IMR-90 (cell line): ENCODE results near the gene ZNF595. TPM values are rescaled to one million over a fixed set of nuclear protein-coding genes. Genes with fewer than 3 reads are reported as not detected.

Experiments
- ATAC-seq: fragments of 200-7000 bp; cut with Tn5 transposase; 2 replicates; pipeline ENCODE4 v1.9.1; 2020; ENCODE audit warnings: low read depth, mild to moderate bottlenecking, moderate library complexity
- BruUV-seq: library from RNA; stranded (reverse); fragments of 400-500 nt; replicated peaks from 2 replicates; lab custom pipeline; 2021; lab: Mats Ljungman, UMichigan
- CTCF ChIA-PET: fragments of 300-600 bp; formaldehyde crosslinking; extraction: SDS; loops from one replicate; lab custom pipeline; 2021; ENCODE audit warnings: antibody characterized with exemption; lab: Yijun Ruan, JAX
- POLR2A ChIA-PET: fragments of 300-600 bp; sonication (Branson Sonifier 250); formaldehyde crosslinking; loops from one replicate; lab custom pipeline; 2022; ENCODE audit warnings: antibody characterized with exemption; ENCODE audit not compliant: unreplicated experiment; lab: Charles Lee
- DNase-seq: peaks from one replicate; pipeline ENCODE4 v3.0.0; 2013
- H2AFZ ChIP-seq: replicated peaks from 2 replicates; pipeline ENCODE3; 2013; ENCODE audit warnings: low read length, mild to moderate bottlenecking; ENCODE audit not compliant: poor library complexity
- H2AK5ac ChIP-seq: 2 replicates; pipeline ENCODE4 v1.6.1; 2013; ENCODE audit warnings: low read depth, low read length, inconsistent platforms
- H2AK9ac ChIP-seq: replicated peaks from 2 replicates; pipeline ENCODE3; 2013; ENCODE audit warnings: mild to moderate bottlenecking, low read depth, low read length, moderate library complexity; ENCODE audit not compliant: poor library complexity
- H2BK120ac ChIP-seq: 2 replicates; pipeline ENCODE4 v1.6.1; 2013; ENCODE audit warnings: low read depth, low read length, inconsistent platforms
- H2BK15ac ChIP-seq: 3 replicates; pipeline ENCODE4 v1.6.1; 2013; ENCODE audit warnings: low read depth, low read length, inconsistent platforms
- H2BK20ac ChIP-seq: 2 replicates; pipeline ENCODE4 v1.6.1; 2013; ENCODE audit warnings: low read depth, mild to moderate bottlenecking, inconsistent platforms, low read length, moderate library complexity
- H2BK5ac ChIP-seq: 2 replicates; pipeline ENCODE4 v1.6.1; 2013; ENCODE audit warnings: mild to moderate bottlenecking, low read depth, low read length, inconsistent platforms; ENCODE audit not compliant: poor library complexity, severe bottlenecking
- H3K14ac ChIP-seq: replicated peaks from 2 replicates; pipeline ENCODE4 v1.6.1; 2013; ENCODE audit warnings: low read depth, low read length, inconsistent platforms
- H3K18ac ChIP-seq: 2 replicates; pipeline ENCODE4 v1.6.1; 2013; ENCODE audit warnings: low read depth, low read length, control low read depth
- H3K23ac ChIP-seq: 2 replicates; pipeline ENCODE4 v1.6.1; 2013; ENCODE audit warnings: low read depth, low read length, inconsistent platforms
- H3K27ac ChIP-seq: 2 replicates; pipeline ENCODE4 v1.5.1; 2013; ENCODE audit warnings: mild to moderate bottlenecking, control low read depth, low read length; ENCODE audit not compliant: insufficient read depth
- H3K27me3 ChIP-seq: 2 replicates; pipeline ENCODE4 v1.6.1; 2013; ENCODE audit warnings: low read length; ENCODE audit not compliant: control insufficient read depth, insufficient read depth
- H3K36me3 ChIP-seq: 2 replicates; pipeline ENCODE4 v1.6.1; 2013; ENCODE audit warnings: low read length, mixed read lengths; ENCODE audit not compliant: control insufficient read depth, insufficient read depth
- H3K4ac ChIP-seq: 2 replicates; pipeline ENCODE4 v1.6.1; 2013; ENCODE audit warnings: low read depth, low read length, inconsistent platforms
- H3K4me1 ChIP-seq: 2 replicates; pipeline ENCODE4 v1.6.1; 2013; ENCODE audit warnings: low read length, mixed read lengths; ENCODE audit not compliant: control insufficient read depth, insufficient read depth
- H3K4me2 ChIP-seq: 2 replicates; pipeline ENCODE4 v1.6.1; 2013; ENCODE audit warnings: low read depth, mild to moderate bottlenecking, control low read depth, low read length, moderate library complexity
- H3K4me3 ChIP-seq: 2 replicates; pipeline ENCODE4 v1.5.1; 2013; ENCODE audit warnings: low read depth, mild to moderate bottlenecking, control low read depth, low read length, moderate library complexity; ENCODE audit not compliant: insufficient read depth
- H3K56ac ChIP-seq: 2 replicates; pipeline ENCODE4 v1.6.1; 2013; ENCODE audit warnings: low read length, inconsistent platforms; ENCODE audit not compliant: insufficient read depth; ENCODE audit errors: extremely low read depth
- H3K79me1 ChIP-seq, 2 experiments: 2 replicates each; pipeline ENCODE4 v1.6.1; 2013; ENCODE audit warnings: low read length in 2 of 2, inconsistent platforms in 1 of 2, low read depth in 1 of 2
- H3K9ac ChIP-seq: 2 replicates; pipeline ENCODE4 v1.6.1; 2013; ENCODE audit warnings: low read depth, low read length, control low read depth
- H3K9me1 ChIP-seq: 2 replicates; pipeline ENCODE4 v1.6.1; 2013; ENCODE audit warnings: low read length, inconsistent platforms; ENCODE audit not compliant: insufficient read depth
- H3K9me3 ChIP-seq: 2 replicates; pipeline ENCODE4 v1.6.1; 2013; ENCODE audit warnings: low read length; ENCODE audit not compliant: control insufficient read depth, insufficient read depth
- H4K20me1 ChIP-seq: 2 replicates; pipeline ENCODE4 v1.6.1; 2013; ENCODE audit warnings: low read length, inconsistent platforms; ENCODE audit not compliant: insufficient read depth
- H4K5ac ChIP-seq: 2 replicates; pipeline ENCODE4 v1.6.1; 2013; ENCODE audit warnings: mild to moderate bottlenecking, low read depth, low read length, control low read depth
- H4K8ac ChIP-seq, 2 experiments: 2 replicates each; pipeline ENCODE4 v1.6.1; 2013; ENCODE audit warnings: low read depth in 2 of 2, low read length in 2 of 2, control low read depth in 1 of 2, inconsistent platforms in 1 of 2
- H4K91ac ChIP-seq: 2 replicates; pipeline ENCODE4 v1.6.1; 2013; ENCODE audit warnings: low read depth, low read length, inconsistent platforms; ENCODE audit not compliant: insufficient read depth
- BHLHE40 ChIP-seq: fragments of 150-350 bp; IDR thresholded peaks from 2 replicates; pipeline ENCODE4 v1.6.1; 2016; ENCODE audit warnings: mild to moderate bottlenecking, low read depth, low read length
- CEBPB ChIP-seq: IDR thresholded peaks from 2 replicates; pipeline ENCODE4 v1.6.1; 2012; ENCODE audit warnings: low read depth, low read length, improper control_type of control experiment
- CHD1 ChIP-seq: IDR thresholded peaks from 2 replicates; pipeline ENCODE4 v1.6.1; 2012; ENCODE audit warnings: low read depth, low read length, improper control_type of control experiment
- CTCF ChIP-seq: conservative IDR thresholded peaks from 2 replicates; pipeline ENCODE4 v1.5.1; 2012; ENCODE audit warnings: mild to moderate bottlenecking, low read depth, low read length, improper control_type of control experiment
- ELK1 ChIP-seq: fragments of 150-350 bp; IDR thresholded peaks from 2 replicates; pipeline ENCODE4 v1.6.1; 2016; ENCODE audit warnings: low read depth, mild to moderate bottlenecking, low read length, moderate library complexity, borderline replicate concordance
- FOS ChIP-seq: fragments of 150-350 bp; IDR thresholded peaks from 2 replicates; pipeline ENCODE4 v1.6.1; 2016; ENCODE audit warnings: low read depth, low read length
- MAFK ChIP-seq: IDR thresholded peaks from 2 replicates; pipeline ENCODE4 v1.6.1; 2012; ENCODE audit warnings: low read depth, low read length, improper control_type of control experiment
- MAZ ChIP-seq: IDR thresholded peaks from 2 replicates; pipeline ENCODE4 v1.6.1; 2012; ENCODE audit warnings: low read depth, mild to moderate bottlenecking, low read length, improper control_type of control experiment, moderate library complexity, borderline replicate concordance
- MXI1 ChIP-seq: IDR thresholded peaks from 2 replicates; pipeline ENCODE4 v1.6.1; 2012; ENCODE audit warnings: low read depth, mild to moderate bottlenecking, low read length, moderate library complexity, borderline replicate concordance
- NFE2L2 ChIP-seq: fragments of 150-350 bp; IDR thresholded peaks from 2 replicates; pipeline ENCODE4 v1.6.1; 2016; ENCODE audit warnings: low read depth, mild to moderate bottlenecking, low read length
- POLR2A ChIP-seq: IDR thresholded peaks from 2 replicates; pipeline ENCODE4 v1.6.1; 2012; ENCODE audit warnings: mild to moderate bottlenecking, low read depth, low read length
- RAD21 ChIP-seq: IDR thresholded peaks from 2 replicates; pipeline ENCODE4 v1.6.1; 2012; ENCODE audit warnings: low read length, improper control_type of control experiment
- RCOR1 ChIP-seq: IDR thresholded peaks from 2 replicates; pipeline ENCODE4 v1.6.1; 2012; ENCODE audit warnings: mild to moderate bottlenecking, low read length, improper control_type of control experiment; ENCODE audit not compliant: insufficient replicate concordance
- RFX5 ChIP-seq: IDR thresholded peaks from 2 replicates; pipeline ENCODE4 v1.8.0; 2012; ENCODE audit warnings: low read depth, mild to moderate bottlenecking, low read length, moderate library complexity
- SMC3 ChIP-seq: fragments of 150-350 bp; IDR thresholded peaks from 2 replicates; pipeline ENCODE4 v1.6.1; 2016; ENCODE audit warnings: low read depth, mild to moderate bottlenecking, antibody characterized with exemption, low read length, moderate library complexity
- USF2 ChIP-seq: fragments of 150-350 bp; IDR thresholded peaks from 2 replicates; pipeline ENCODE4 v1.6.1; 2017; ENCODE audit warnings: mild to moderate bottlenecking, antibody characterized with exemption, low read length, low read depth
- WGBS, 2 experiments: methylation state at CpG; one replicate each; pipeline versions ENCODE4 v1.1.5 to v1.1.7; 2013; ENCODE audit warnings: missing lambda C conversion rate in 2 of 2; ENCODE audit not compliant: insufficient read length in 1 of 2; ENCODE audit errors: extremely low coverage in 2 of 2; 5-methylcytosine and 5-hydroxymethylcytosine counted together
- dilution Hi-C: fragments of 300-500 bp; cut with HindIII; formaldehyde crosslinking; loops from one replicate; pipeline ENCODE4 v1.14.3; 2018; ENCODE audit warnings: low sequenced_read_pairs; ENCODE audit not compliant: unreplicated experiment
- in situ Hi-C: fragments of 300-500 bp; cut with MboI; formaldehyde crosslinking; loops from 3 replicates; pipeline ENCODE4 v1.14.3; 2019; ENCODE audit warnings: low sequenced_read_pairs, inconsistent platforms, mixed read lengths
- intact Hi-C: fragments of 100-400 bp; cut with micrococcal nuclease; formaldehyde crosslinking; loops from 2 replicates; pipeline ENCODE4 v1.10.0; 2022
- polyA plus RNA-seq, 3 experiments: library from polyadenylated mRNA; depleted of rRNA; stranded (reverse); fragments of >200 nt; gene quantifications; 2 replicates each; pipeline ENCODE4 v1.2.3, GENCODE V29; 2012; ENCODE audit warnings: low replicate concordance in 1 of 3
- total RNA-seq: library from RNA; depleted of rRNA; stranded (reverse); fragments of >200 nt; gene quantifications from 2 replicates; pipeline ENCODE4 v1.2.3, GENCODE V29; 2012

Gene ZNF595
- total and polyA plus RNA-seq, 2 of the 4 experiments (the other 2 are of a cell fraction): 1.9 to 6.8 TPM

GRCh38 chr4:116499-116898, 63.4 kb downstream of the ZNF595 start:
- BruUV-seq: no TSS peak
- intact Hi-C loops: no loop called here

More at GRCh38 chr4:116499-116898, 63.4 kb downstream of the ZNF595 start:
- WGBS, 2 experiments: no CpG with 5 or more reads among the region's 1 CpG
- H2AK5ac ChIP-seq: no peak overlapping the region
- no peaks in the 10 kb centered on the region for H3K4me1 ChIP-seq
- H2AK9ac ChIP-seq: no peak overlapping the region
- no peak overlapping the region for H4K5ac ChIP-seq
- no peak overlapping the region for H3K4me2 ChIP-seq
- ChIA-PET POLR2A (no interaction called here), CTCF (no interaction called here)
- no peak overlapping the region for H2BK20ac ChIP-seq
- ATAC-seq (no peak), DNase-seq (no peak)
- TF ChIP-seq SMC3 (no peak), CEBPB (no peak), RCOR1 (no peak), ELK1 (no peak), RAD21 (no peak), USF2 (no peak), FOS (no peak), CTCF (no peak), MAZ (no peak), MAFK (no peak), NFE2L2 (no peak), MXI1 (no peak), CHD1 (no peak), POLR2A (no peak), BHLHE40 (no peak), RFX5 (no peak)
- no peak overlapping the region for H3K27ac ChIP-seq
- no peak overlapping the region for H3K14ac ChIP-seq
- H4K8ac ChIP-seq: no peak overlapping the region
- H3K56ac ChIP-seq: no peak overlapping the region
- H2BK5ac ChIP-seq: no peak overlapping the region
- H3K9me3 ChIP-seq: peaks cover 9% of the 10 kb centered on the region
- H3K27me3 ChIP-seq: no peaks in the 10 kb centered on the region
- no peaks in the 10 kb centered on the region for H4K20me1 ChIP-seq
- no peak overlapping the region for H2AFZ ChIP-seq
- H2BK15ac ChIP-seq: no peak overlapping the region
- H3K36me3 ChIP-seq: no peaks in the 10 kb centered on the region
- no peak overlapping the region for H3K9ac ChIP-seq
- no peak overlapping the region for H4K91ac ChIP-seq
- no peak overlapping the region for H3K4ac ChIP-seq
- H3K23ac ChIP-seq: no peak overlapping the region
- H3K9me1 ChIP-seq: no peaks in the 10 kb centered on the region
- H2BK120ac ChIP-seq: no peak overlapping the region
- H3K4me3 ChIP-seq: no peak overlapping the region
- H3K18ac ChIP-seq: no peak overlapping the region
- H3K79me1 ChIP-seq: no peaks in the 10 kb centered on the region
- in situ Hi-C loops (no loop called here), dilution Hi-C loops (no loop called here)
